HCT116 (cell line): ENCODE data around the gene GNG13. TPM values are rescaled to one million over a fixed set of nuclear protein-coding genes. Genes with fewer than 3 reads are reported as not detected.
A peak's percentile ranks its signal among the peaks of the same experiment; 100 is the strongest.

Experiments
- CBX3 ChIP-seq: IDR thresholded peaks from 2 replicates; pipeline ENCODE4 v1.6.1; 2012; ENCODE audit warnings: low read depth
- CEBPB ChIP-seq: IDR thresholded peaks from 2 replicates; pipeline ENCODE4 v1.6.1; 2012; ENCODE audit warnings: low read depth
- POLR2AphosphoS5 ChIP-seq: IDR thresholded peaks from 2 replicates; pipeline ENCODE4 v1.6.1; 2011; ENCODE audit warnings: mild to moderate bottlenecking, low read depth, low read length, moderate library complexity
- RAD21 ChIP-seq: IDR thresholded peaks from 2 replicates; pipeline ENCODE4 v1.6.1; 2012; ENCODE audit warnings: low read depth, mild to moderate bottlenecking
- SP1 ChIP-seq: IDR thresholded peaks from 2 replicates; pipeline ENCODE4 v1.6.1; 2012; ENCODE audit warnings: low read depth
- SRF ChIP-seq: IDR thresholded peaks from 2 replicates; pipeline ENCODE4 v1.6.1; 2012; ENCODE audit warnings: low read depth
- TCF7L2 ChIP-seq: IDR thresholded peaks from 2 replicates; pipeline ENCODE4 v1.7.0; 2011; ENCODE audit warnings: borderline replicate concordance, inconsistent platforms; ENCODE audit not compliant: insufficient read depth, insufficient read length; ENCODE audit errors: extremely low read depth
- total RNA-seq: library from RNA; stranded (reverse); gene quantifications from one replicate; pipeline ENCODE4 v1.2.1, GENCODE V29; 2021; ENCODE audit not compliant: unreplicated experiment
- TF ChIP-seq, protein P1 (sequence below): IDR thresholded peaks from 2 replicates; pipeline ENCODE4 v1.6.1; 2012
- TF ChIP-seq, protein P2 (sequence below): IDR thresholded peaks from 2 replicates; pipeline ENCODE4 v1.6.1; 2011; ENCODE audit warnings: mild to moderate bottlenecking, low read length, moderate library complexity; ENCODE audit not compliant: insufficient replicate concordance; ENCODE audit errors: extremely low read depth
- TF ChIP-seq, protein P3 (sequence below): IDR thresholded peaks from 2 replicates; pipeline ENCODE4 v1.6.1; 2012; ENCODE audit warnings: low read depth

Gene GNG13
- total RNA-seq, 1 experiment from 2014 or later, result not detected

DNA sequence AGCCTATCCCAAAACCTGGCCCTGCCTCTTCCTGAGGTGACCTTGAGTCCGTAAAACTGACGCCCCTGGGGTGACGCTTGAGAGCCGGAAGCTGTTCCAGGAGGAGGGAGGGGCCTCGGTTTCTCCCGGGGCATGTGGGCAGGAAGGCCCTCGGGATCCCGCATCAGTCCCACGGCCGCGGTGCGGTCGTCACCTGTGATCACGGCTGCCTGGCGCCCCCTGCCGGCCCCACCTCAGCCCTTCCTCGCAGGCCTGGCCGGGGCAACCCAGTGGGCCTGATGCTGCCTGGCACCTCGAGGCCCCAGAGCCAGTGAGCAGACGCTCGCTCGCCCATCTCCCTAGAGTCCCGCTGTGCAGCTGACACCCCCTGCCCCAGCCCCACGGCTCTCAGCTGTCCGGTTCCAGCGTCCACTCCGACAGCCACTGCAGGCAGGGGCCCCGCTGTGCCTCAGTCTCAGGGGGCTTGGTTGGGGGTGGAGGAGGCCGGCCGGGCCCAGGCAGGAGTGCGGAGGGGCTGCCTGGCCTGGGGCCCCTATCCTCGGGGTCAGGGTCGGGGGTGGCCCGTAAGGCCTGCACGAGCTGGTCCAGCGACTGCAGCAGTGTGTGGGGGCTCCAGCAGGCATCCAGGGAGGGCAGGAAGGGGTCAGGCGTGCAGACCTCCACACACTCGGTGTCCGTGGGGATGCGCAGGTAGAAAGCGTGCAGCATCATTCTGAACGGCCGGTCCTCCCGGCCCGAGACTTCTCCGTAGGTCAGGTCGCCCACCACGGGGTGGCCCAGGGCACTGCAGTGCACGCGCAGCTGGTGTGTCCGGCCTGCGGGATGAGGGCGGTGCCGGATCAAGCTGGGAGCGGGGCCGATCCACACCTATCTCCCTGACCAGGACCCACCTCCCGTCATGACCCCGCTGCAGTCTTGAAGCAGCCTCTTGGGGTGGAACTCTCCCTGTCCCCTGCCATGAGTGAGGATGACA is 14.7 kb downstream of the GNG13 start (continued):
- TF ChIP-seq TCF7L2 (no peak), POLR2AphosphoS5 (no peak), CBX3 (no peak), CEBPB (no peak), SP1 (no peak), SRF (no peak), RAD21 (peak; percentile 94)
- TF ChIP-seq, protein P1, sequence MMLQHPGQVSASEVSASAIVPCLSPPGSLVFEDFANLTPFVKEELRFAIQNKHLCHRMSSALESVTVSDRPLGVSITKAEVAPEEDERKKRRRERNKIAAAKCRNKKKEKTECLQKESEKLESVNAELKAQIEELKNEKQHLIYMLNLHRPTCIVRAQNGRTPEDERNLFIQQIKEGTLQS, result no peak
- TF ChIP-seq, protein P2, sequence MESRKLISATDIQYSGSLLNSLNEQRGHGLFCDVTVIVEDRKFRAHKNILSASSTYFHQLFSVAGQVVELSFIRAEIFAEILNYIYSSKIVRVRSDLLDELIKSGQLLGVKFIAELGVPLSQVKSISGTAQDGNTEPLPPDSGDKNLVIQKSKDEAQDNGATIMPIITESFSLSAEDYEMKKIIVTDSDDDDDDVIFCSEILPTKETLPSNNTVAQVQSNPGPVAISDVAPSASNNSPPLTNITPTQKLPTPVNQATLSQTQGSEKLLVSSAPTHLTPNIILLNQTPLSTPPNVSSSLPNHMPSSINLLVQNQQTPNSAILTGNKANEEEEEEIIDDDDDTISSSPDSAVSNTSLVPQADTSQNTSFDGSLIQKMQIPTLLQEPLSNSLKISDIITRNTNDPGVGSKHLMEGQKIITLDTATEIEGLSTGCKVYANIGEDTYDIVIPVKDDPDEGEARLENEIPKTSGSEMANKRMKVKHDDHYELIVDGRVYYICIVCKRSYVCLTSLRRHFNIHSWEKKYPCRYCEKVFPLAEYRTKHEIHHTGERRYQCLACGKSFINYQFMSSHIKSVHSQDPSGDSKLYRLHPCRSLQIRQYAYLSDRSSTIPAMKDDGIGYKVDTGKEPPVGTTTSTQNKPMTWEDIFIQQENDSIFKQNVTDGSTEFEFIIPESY, result no peak
- TF ChIP-seq, protein P3, sequence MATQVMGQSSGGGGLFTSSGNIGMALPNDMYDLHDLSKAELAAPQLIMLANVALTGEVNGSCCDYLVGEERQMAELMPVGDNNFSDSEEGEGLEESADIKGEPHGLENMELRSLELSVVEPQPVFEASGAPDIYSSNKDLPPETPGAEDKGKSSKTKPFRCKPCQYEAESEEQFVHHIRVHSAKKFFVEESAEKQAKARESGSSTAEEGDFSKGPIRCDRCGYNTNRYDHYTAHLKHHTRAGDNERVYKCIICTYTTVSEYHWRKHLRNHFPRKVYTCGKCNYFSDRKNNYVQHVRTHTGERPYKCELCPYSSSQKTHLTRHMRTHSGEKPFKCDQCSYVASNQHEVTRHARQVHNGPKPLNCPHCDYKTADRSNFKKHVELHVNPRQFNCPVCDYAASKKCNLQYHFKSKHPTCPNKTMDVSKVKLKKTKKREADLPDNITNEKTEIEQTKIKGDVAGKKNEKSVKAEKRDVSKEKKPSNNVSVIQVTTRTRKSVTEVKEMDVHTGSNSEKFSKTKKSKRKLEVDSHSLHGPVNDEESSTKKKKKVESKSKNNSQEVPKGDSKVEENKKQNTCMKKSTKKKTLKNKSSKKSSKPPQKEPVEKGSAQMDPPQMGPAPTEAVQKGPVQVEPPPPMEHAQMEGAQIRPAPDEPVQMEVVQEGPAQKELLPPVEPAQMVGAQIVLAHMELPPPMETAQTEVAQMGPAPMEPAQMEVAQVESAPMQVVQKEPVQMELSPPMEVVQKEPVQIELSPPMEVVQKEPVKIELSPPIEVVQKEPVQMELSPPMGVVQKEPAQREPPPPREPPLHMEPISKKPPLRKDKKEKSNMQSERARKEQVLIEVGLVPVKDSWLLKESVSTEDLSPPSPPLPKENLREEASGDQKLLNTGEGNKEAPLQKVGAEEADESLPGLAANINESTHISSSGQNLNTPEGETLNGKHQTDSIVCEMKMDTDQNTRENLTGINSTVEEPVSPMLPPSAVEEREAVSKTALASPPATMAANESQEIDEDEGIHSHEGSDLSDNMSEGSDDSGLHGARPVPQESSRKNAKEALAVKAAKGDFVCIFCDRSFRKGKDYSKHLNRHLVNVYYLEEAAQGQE, result no peak
- TF ChIP-seq, all 23 proteins: peak for 5
